GM19035 (cell line): ENCODE results near the gene CFAP92.

Experiments
- ATAC-seq: cut with Tn5 transposase; IDR thresholded peaks from one replicate; pipeline ENCODE4 v1.9.1; 2021; ENCODE audit not compliant: unreplicated experiment

CFAP92 gene

GRCh38 chr3:128993461-128994172 is at the start of gene CFAP92:
TSS of gene CFAP92 (minus strand) at chr3:128994076. CDS start at chr3:128993304, 772 bp downstream.
- peak; percentile 90 for ATAC-seq

GRCh38 chr3:129040579-129041300 is 46.9 kb upstream of the CFAP92 start:
- ATAC-seq = no peak

- ATAC-seq = no peak
These were observed 46.1 kb upstream of the CFAP92 start for GRCh38 chr3:129040039-129040336.

GRCh38 chr3:129039271-129040038 is 45.6 kb upstream of the CFAP92 start:
- no peak for ATAC-seq

GRCh38 chr3:129038121-129038855 is 44.4 kb upstream of the CFAP92 start:
- ATAC-seq = no peak

- ATAC-seq = no peak
These were observed 43.2 kb upstream of the CFAP92 start for GRCh38 chr3:129037093-129037419.

- ATAC-seq = no peak
These were observed 42.6 kb upstream of the CFAP92 start for GRCh38 chr3:129036222-129037092.

GRCh38 chr3:129035360-129036221 is 41.7 kb upstream of the CFAP92 start:
- ATAC-seq = no peak

GRCh38 chr3:129034642-129035041 is 40.8 kb upstream of the CFAP92 start:
- ATAC-seq = no peak

- ATAC-seq = no peak
These were observed 39.9 kb upstream of the CFAP92 start for GRCh38 chr3:129033633-129034321.

GRCh38 chr3:129033151-129033550 is 39.3 kb upstream of the CFAP92 start:
- ATAC-seq = no peak

GRCh38 chr3:129032716-129033115 is 38.8 kb upstream of the CFAP92 start:
- no peak for ATAC-seq

GRCh38 chr3:129031476-129032215 is 37.8 kb upstream of the CFAP92 start:
- ATAC-seq = no peak

- no peak for ATAC-seq
These were observed 36.7 kb upstream of the CFAP92 start for GRCh38 chr3:129030611-129031010.

- no peak for ATAC-seq
These were observed 35.0 kb upstream of the CFAP92 start for GRCh38 chr3:129028866-129029265.

- no peak for ATAC-seq
These were observed 33.6 kb upstream of the CFAP92 start for GRCh38 chr3:129027544-129027880.

GRCh38 chr3:129026728-129027543 is 33.1 kb upstream of the CFAP92 start:
- peak; percentile 97 for ATAC-seq
